Measurements from ENCODE around the gene NDC1.

The NDC1 gene

DNA sequence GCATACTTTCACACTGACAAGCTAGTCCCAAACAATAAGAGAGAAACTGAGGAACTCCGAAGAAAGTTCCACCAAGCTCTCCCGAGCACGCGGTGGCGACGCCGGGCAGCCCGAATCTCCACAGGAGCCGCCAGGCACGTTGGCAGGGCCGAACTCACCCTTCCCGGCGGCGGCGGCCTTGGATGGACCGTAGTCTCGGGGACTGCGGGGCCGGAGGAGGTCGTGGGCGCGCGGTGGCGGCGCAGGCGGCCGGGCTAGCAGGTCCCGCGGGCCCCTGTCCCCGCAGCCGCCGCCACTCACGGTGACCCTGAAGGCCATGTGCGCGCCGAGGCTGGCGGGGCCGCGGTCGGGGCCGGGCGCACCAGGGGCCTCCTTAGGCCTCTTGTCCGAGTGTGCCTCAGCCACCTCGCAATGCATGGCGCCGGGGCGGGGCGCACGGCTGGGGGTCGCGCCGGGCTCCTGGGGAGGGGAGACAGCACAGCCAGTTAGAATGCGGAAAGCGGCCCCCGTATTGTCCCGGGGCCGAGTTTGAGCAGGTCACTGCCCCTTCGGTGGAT is 100.4 kb downstream of the NDC1 start:
- ATAC-seq (ENCODE audit: low read depth) (no peak), DNase-seq (ENCODE audit: low spot score) (no peak)
- Histone ChIP-seq H3K4me3 (ENCODE audit: severe bottlenecking) (no peak overlapping the region), H3K4me1 (ENCODE audit: insufficient read depth, poor library complexity, severe bottlenecking) (peaks cover 20% of the 10 kb centered on the region), H3K27me3 (ENCODE audit: insufficient read depth, poor library complexity, severe bottlenecking) (peaks cover 31% of the 10 kb centered on the region), H3K27ac (ENCODE audit: poor library complexity, severe bottlenecking) (no peak overlapping the region), H3K36me3 (ENCODE audit: low read depth) (no peaks in the 10 kb centered on the region), H3K9me3 (ENCODE audit: severe bottlenecking) (no peaks in the 10 kb centered on the region)
- TF ChIP-seq, protein P1, sequence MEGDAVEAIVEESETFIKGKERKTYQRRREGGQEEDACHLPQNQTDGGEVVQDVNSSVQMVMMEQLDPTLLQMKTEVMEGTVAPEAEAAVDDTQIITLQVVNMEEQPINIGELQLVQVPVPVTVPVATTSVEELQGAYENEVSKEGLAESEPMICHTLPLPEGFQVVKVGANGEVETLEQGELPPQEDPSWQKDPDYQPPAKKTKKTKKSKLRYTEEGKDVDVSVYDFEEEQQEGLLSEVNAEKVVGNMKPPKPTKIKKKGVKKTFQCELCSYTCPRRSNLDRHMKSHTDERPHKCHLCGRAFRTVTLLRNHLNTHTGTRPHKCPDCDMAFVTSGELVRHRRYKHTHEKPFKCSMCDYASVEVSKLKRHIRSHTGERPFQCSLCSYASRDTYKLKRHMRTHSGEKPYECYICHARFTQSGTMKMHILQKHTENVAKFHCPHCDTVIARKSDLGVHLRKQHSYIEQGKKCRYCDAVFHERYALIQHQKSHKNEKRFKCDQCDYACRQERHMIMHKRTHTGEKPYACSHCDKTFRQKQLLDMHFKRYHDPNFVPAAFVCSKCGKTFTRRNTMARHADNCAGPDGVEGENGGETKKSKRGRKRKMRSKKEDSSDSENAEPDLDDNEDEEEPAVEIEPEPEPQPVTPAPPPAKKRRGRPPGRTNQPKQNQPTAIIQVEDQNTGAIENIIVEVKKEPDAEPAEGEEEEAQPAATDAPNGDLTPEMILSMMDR (IDR thresholded peaks at IDR 0.05; ENCODE audit: poor library complexity, severe bottlenecking): no peak

DNA sequence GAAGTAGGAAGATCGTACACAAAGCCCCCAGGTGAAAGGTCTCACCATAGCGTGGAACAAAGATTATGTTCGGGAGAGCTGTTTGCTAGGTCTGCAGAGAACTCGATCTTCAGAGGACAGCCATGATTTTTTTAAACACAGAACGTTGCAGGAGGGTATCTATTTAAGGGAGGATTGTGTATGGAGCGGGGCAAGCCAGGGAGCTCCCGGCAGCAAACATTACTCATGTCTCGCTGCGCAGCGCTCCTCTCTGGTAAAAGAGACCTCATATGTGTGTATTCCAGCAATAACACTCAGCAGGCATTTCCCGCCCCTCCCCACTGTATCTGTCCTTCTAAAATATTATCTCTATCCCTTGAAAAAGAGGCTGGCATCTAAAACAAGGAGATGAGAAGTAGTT is 101.8 kb downstream of the NDC1 start:
- DNase-seq (ENCODE audit: low spot score): no peak
- Histone ChIP-seq H3K27me3 (ENCODE audit: insufficient read depth, poor library complexity, severe bottlenecking) (peaks cover 31% of the 10 kb centered on the region), H3K9me3 (ENCODE audit: severe bottlenecking) (no peaks in the 10 kb centered on the region), H3K4me1 (ENCODE audit: insufficient read depth, poor library complexity, severe bottlenecking) (peaks cover 20% of the 10 kb centered on the region), H3K4me3 (ENCODE audit: severe bottlenecking) (no peak overlapping the region), H3K27ac (ENCODE audit: poor library complexity, severe bottlenecking) (peak overlapping the region; percentile 64), H3K36me3 (ENCODE audit: low read depth) (no peaks in the 10 kb centered on the region)
- no peak for ATAC-seq (ENCODE audit: low read depth)
- TF ChIP-seq, protein P1 (IDR thresholded peaks at IDR 0.05; ENCODE audit: poor library complexity, severe bottlenecking): no peak

DNA sequence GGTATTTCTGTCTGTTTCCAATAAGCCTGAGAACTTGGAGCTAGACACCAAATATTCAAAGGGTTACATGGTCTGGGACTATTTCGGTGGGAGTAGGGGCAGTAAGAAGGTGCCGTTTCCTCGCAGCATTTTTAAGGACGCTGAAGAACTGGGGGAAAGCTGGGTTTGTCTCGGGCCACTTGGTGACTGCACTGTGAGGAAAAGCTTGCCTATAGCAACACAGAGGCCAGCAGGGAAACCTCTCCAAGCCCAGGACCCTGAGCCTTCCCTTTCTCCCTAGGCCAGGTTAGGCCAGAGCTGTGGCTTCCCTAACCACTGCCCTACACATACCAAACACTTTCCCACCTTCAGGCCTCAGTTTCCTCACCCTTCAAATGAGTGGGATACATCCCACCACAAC is 102.4 kb downstream of the NDC1 start:
- TF ChIP-seq, protein P1 (IDR thresholded peaks at IDR 0.05; ENCODE audit: poor library complexity, severe bottlenecking): no peak
- DNase-seq (ENCODE audit: low spot score) (no peak), ATAC-seq (ENCODE audit: low read depth) (no peak)
- no peaks in the 10 kb centered on the region for H3K36me3 ChIP-seq (ENCODE audit: low read depth)
- peaks cover 31% of the 10 kb centered on the region for H3K27me3 ChIP-seq (ENCODE audit: insufficient read depth, poor library complexity, severe bottlenecking)
- H3K9me3 ChIP-seq (ENCODE audit: severe bottlenecking): no peaks in the 10 kb centered on the region
- no peak overlapping the region for H3K4me3 ChIP-seq (ENCODE audit: severe bottlenecking)
- peaks cover 20% of the 10 kb centered on the region for H3K4me1 ChIP-seq (ENCODE audit: insufficient read depth, poor library complexity, severe bottlenecking)
- H3K27ac ChIP-seq (ENCODE audit: poor library complexity, severe bottlenecking): peak overlapping the region; percentile 64

DNA sequence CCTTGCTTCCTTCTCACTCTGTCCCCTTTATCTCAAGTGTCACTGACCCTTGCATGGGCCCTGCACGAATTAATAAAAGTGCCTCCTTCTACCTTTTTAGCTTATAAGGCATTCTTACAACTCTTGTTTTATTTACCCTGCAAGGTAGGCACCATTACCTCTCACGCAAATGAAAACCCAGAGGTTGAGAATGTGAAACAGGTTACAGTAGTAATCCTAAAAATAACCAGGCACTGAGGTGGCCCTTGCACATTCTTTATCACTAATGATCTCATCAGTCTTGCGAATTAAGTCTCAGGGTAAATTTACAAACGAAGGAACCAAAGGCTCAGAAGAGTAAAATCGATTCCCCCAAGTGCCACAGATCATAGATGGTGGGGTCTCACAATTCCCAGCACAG is 102.8 kb downstream of the NDC1 start:
- no peak overlapping the region for H3K4me3 ChIP-seq (ENCODE audit: severe bottlenecking)
- DNase-seq (ENCODE audit: low spot score) (no peak), ATAC-seq (ENCODE audit: low read depth) (no peak)
- H3K36me3 ChIP-seq (ENCODE audit: low read depth): no peaks in the 10 kb centered on the region
- H3K27me3 ChIP-seq (ENCODE audit: insufficient read depth, poor library complexity, severe bottlenecking): peaks cover 31% of the 10 kb centered on the region
- peaks cover 20% of the 10 kb centered on the region for H3K4me1 ChIP-seq (ENCODE audit: insufficient read depth, poor library complexity, severe bottlenecking)
- TF ChIP-seq, protein P1 (IDR thresholded peaks at IDR 0.05; ENCODE audit: poor library complexity, severe bottlenecking): no peak
- H3K27ac ChIP-seq (ENCODE audit: poor library complexity, severe bottlenecking): peak overlapping the region; percentile 64
- no peaks in the 10 kb centered on the region for H3K9me3 ChIP-seq (ENCODE audit: severe bottlenecking)

DNA sequence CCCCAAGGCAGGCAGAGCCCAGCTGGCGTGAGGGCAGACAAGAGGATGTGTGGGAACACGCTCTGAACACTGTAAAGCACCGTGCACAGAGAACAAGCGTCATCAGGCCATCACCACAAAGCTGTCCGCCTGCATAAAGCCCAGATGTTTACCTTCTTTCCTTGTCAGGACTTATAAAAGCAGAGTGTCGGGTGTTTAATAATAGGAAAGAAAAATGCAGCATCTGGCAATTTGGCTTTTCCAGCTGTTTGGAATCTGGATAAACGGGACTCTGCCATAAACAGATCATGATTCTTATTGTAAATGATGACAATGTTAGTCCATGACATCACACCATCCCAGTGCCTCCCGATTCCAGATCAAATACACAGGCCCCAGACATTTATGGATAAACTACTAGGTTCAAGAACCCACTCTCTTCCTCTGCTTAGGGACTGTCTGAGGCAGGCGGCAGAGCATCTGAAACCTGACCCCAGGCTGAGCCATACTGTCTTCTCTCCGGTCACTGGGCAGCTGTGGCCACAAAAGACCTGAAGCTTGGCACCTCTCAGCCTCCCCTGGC is 103.4 kb downstream of the NDC1 start:
- H3K27ac ChIP-seq (ENCODE audit: poor library complexity, severe bottlenecking): peak overlapping the region; percentile 64
- TF ChIP-seq, protein P1 (IDR thresholded peaks at IDR 0.05; ENCODE audit: poor library complexity, severe bottlenecking): no peak
- H3K4me3 ChIP-seq (ENCODE audit: severe bottlenecking): no peak overlapping the region
- peaks cover 20% of the 10 kb centered on the region for H3K4me1 ChIP-seq (ENCODE audit: insufficient read depth, poor library complexity, severe bottlenecking)
- DNase-seq (ENCODE audit: low spot score): no peak
- H3K36me3 ChIP-seq (ENCODE audit: low read depth): no peaks in the 10 kb centered on the region
- peaks cover 31% of the 10 kb centered on the region for H3K27me3 ChIP-seq (ENCODE audit: insufficient read depth, poor library complexity, severe bottlenecking)
- ATAC-seq (ENCODE audit: low read depth): peak; percentile 21; the same call in 2 of the 3 replicates
- H3K9me3 ChIP-seq (ENCODE audit: severe bottlenecking): no peaks in the 10 kb centered on the region

Measured in RWPE2 (cell line).